OCI-LY7 (cell line): ENCODE data around the gene ARHGEF12. TPM values are rescaled to one million over a fixed set of nuclear protein-coding genes. Genes with fewer than 3 reads are reported as not detected.

Source experiments
- BruUV-seq: library from RNA; stranded (reverse); fragments of 400-500 nt; replicated peaks from 2 replicates; lab custom pipeline; 2021; lab: Mats Ljungman, UMichigan
- CTCF ChIA-PET: fragments of 300-600 bp; sonication (Branson Sonifier 250); formaldehyde crosslinking; loops from one replicate; lab custom pipeline; 2022; ENCODE audit warnings: antibody characterized with exemption; ENCODE audit not compliant: unreplicated experiment; lab: Charles Lee
- POLR2A ChIA-PET: fragments of 300-600 bp; sonication (Branson Sonifier 250); formaldehyde crosslinking; loops from one replicate; lab custom pipeline; 2022; ENCODE audit warnings: antibody characterized with exemption; lab: Charles Lee
- DNase-seq: peaks from one replicate; pipeline ENCODE4 v3.0.0-alpha.2; 2015; ENCODE audit warnings: low spot score
- H2AFZ ChIP-seq: fragments of 200-600 bp; sonication (generic), shearing (Covaris generic); 2 replicates; pipeline ENCODE4 v1.6.1; 2014; ENCODE audit warnings: mild to moderate bottlenecking, antibody characterized with exemption, low read length, moderate library complexity
- H3K27ac ChIP-seq: fragments of 200-600 bp; sonication (generic); 2 replicates; pipeline ENCODE4 v1.5.1; 2014; ENCODE audit warnings: mixed run types, low read depth, mild to moderate bottlenecking, moderate library complexity, low read length, inconsistent platforms; ENCODE audit not compliant: poor library complexity, severe bottlenecking
- H3K36me3 ChIP-seq: fragments of 200-600 bp; sonication (generic); 2 replicates; pipeline ENCODE4 v1.6.1; 2014; ENCODE audit warnings: mild to moderate bottlenecking, antibody characterized with exemption, low read length, moderate library complexity, mixed read lengths; ENCODE audit not compliant: insufficient read depth
- H3K4me1 ChIP-seq: fragments of 200-600 bp; sonication (generic); 2 replicates; pipeline ENCODE4 v1.5.1; 2014; ENCODE audit warnings: mild to moderate bottlenecking, low read length; ENCODE audit not compliant: insufficient read depth, poor library complexity, severe bottlenecking
- H3K4me2 ChIP-seq: fragments of 200-600 bp; sonication (generic); 2 replicates; pipeline ENCODE4 v1.6.1; 2014; ENCODE audit warnings: mild to moderate bottlenecking, low read length
- H3K4me3 ChIP-seq: fragments of 200-600 bp; sonication (generic); 2 replicates; pipeline ENCODE4 v1.5.1; 2014; ENCODE audit warnings: mild to moderate bottlenecking, low read depth, low read length; ENCODE audit not compliant: poor library complexity, severe bottlenecking
- H3K79me2 ChIP-seq: fragments of 200-600 bp; sonication (generic); 2 replicates; pipeline ENCODE4 v1.6.1; 2016; ENCODE audit warnings: low read depth, mild to moderate bottlenecking, low read length, moderate library complexity, mixed read lengths; ENCODE audit not compliant: insufficient read depth
- H3K9me2 ChIP-seq: fragments of 200-600 bp; sonication (generic); 2 replicates; pipeline ENCODE4 v1.6.1; 2016; ENCODE audit warnings: mild to moderate bottlenecking, low read length, mixed read lengths; ENCODE audit not compliant: insufficient read depth
- H3K9me3 ChIP-seq: fragments of 200-600 bp; sonication (generic); 2 replicates; pipeline ENCODE4 v1.6.1; 2014; ENCODE audit warnings: mild to moderate bottlenecking, mixed run types, low read length, mixed read lengths
- H4K20me1 ChIP-seq: fragments of 200-600 bp; sonication (generic); 2 replicates; pipeline ENCODE4 v1.6.1; 2014; ENCODE audit warnings: mild to moderate bottlenecking, antibody characterized with exemption, low read length, moderate library complexity, mixed read lengths; ENCODE audit not compliant: insufficient read depth
- CTCF ChIP-seq: fragments of 200-600 bp; sonication (generic); conservative IDR thresholded peaks from 2 replicates; pipeline ENCODE4 v1.5.1; 2014; ENCODE audit warnings: mild to moderate bottlenecking, antibody characterized with exemption, low read length, moderate library complexity, mixed read lengths
- EZH2phosphoT487 ChIP-seq: fragments of 200-600 bp; sonication (generic); IDR thresholded peaks from 2 replicates; pipeline ENCODE4 v1.6.1; 2018; ENCODE audit warnings: low read depth, borderline replicate concordance, mild to moderate bottlenecking, mixed run types, antibody characterized with exemption, low read length, moderate library complexity, mixed read lengths
- intact Hi-C: fragments of 100-400 bp; cut with micrococcal nuclease; formaldehyde crosslinking; loops from one replicate; pipeline ENCODE4 v1.10.0; 2022; ENCODE audit not compliant: unreplicated experiment
- total RNA-seq, 2 experiments: library from RNA; depleted of rRNA in 1 of 2; stranded (reverse); fragments of >200 nt in 1 of 2; shearing (Covaris generic) in 1 of 2; gene quantifications; 2 replicates each; pipeline ENCODE4 v1.2.3, GENCODE V29; 2014 to 2022

The ARHGEF12 gene
- total RNA-seq, 2 experiments from 2014 or later, result 16.1 to 31.8 TPM

GRCh38 chr11:120401506-120401905, 65.3 kb downstream of the ARHGEF12 start:
- intact Hi-C loops, result no loop called here
- ChIA-PET POLR2A (interaction anchor here (0.9 to 1.6 kb wide), 2 partner anchors 10 to 11 kb away, joined by 4 to 7 read pairs; no protein-coding TSS in a partner anchor), CTCF (no interaction called here)
- H4K20me1 ChIP-seq, result peaks cover 17% of the 10 kb centered on the region
- no peak overlapping the region for H3K27ac ChIP-seq
- no peaks in the 10 kb centered on the region for H3K36me3 ChIP-seq
- no peaks in the 10 kb centered on the region for H3K79me2 ChIP-seq
- H3K4me1 ChIP-seq, result no peaks in the 10 kb centered on the region
- H3K4me2 ChIP-seq, result no peak overlapping the region
- H3K9me3 ChIP-seq, result no peaks in the 10 kb centered on the region
- no peak for DNase-seq
- H3K4me3 ChIP-seq, result no peak overlapping the region
- BruUV-seq, result no TSS peak
- no peak for TF ChIP-seq EZH2phosphoT487
- TF ChIP-seq CTCF, result no peak
- H3K9me2 ChIP-seq, result no peaks in the 10 kb centered on the region
- H2AFZ ChIP-seq, result no peak overlapping the region

- Histone ChIP-seq H3K36me3 (no peaks in the 10 kb centered on the region), H3K4me3 (no peak overlapping the region), H2AFZ (no peak overlapping the region), H3K9me2 (no peaks in the 10 kb centered on the region), H3K27ac (no peak overlapping the region), H3K4me1 (no peaks in the 10 kb centered on the region), H4K20me1 (peaks cover 12% of the 10 kb centered on the region), H3K9me3 (no peaks in the 10 kb centered on the region), H3K4me2 (no peak overlapping the region), H3K79me2 (no peaks in the 10 kb centered on the region)
- TF ChIP-seq CTCF, result no peak
- no peak for TF ChIP-seq EZH2phosphoT487
- intact Hi-C loops, result no loop called here
- no TSS peak for BruUV-seq
- CTCF ChIA-PET, result no interaction called here
- DNase-seq, result no peak
- POLR2A ChIA-PET, result no interaction called here
Measured at GRCh38 chr11:120403966-120404365, 67.8 kb downstream of the ARHGEF12 start.

- Histone ChIP-seq H3K4me2 (no peak overlapping the region), H3K79me2 (no peaks in the 10 kb centered on the region), H3K4me1 (no peaks in the 10 kb centered on the region), H3K36me3 (no peaks in the 10 kb centered on the region), H2AFZ (no peak overlapping the region), H3K9me2 (no peaks in the 10 kb centered on the region), H3K9me3 (no peaks in the 10 kb centered on the region), H4K20me1 (peaks cover 9% of the 10 kb centered on the region), H3K27ac (no peak overlapping the region), H3K4me3 (no peak overlapping the region)
- intact Hi-C loops, result no loop called here
- TF ChIP-seq CTCF, result no peak
- no peak for TF ChIP-seq EZH2phosphoT487
- CTCF ChIA-PET, result no interaction called here
- DNase-seq, result no peak
- no TSS peak for BruUV-seq
- POLR2A ChIA-PET, result no interaction called here
Measured at GRCh38 chr11:120404495-120404894, 68.3 kb downstream of the ARHGEF12 start.
